Measurements from ENCODE around the gene ARHGEF7. TPM values are rescaled to one million over a fixed set of nuclear protein-coding genes. Genes with fewer than 3 reads are reported as not detected.
A peak's percentile ranks its signal among the peaks of the same experiment; 100 is the strongest.

Gene ARHGEF7
- total RNA-seq (2014; rRNA removed; shearing (Covaris generic)): 36.3 and 39.5 TPM in 2 replicates
- total RNA-seq (2022): 51.3 and 60.8 TPM in 2 replicates
- percentile 83 among the genes with signal in this experiment for Bru-seq, nascent RNA
- percentile 68 among the genes with signal in this experiment for BruChase-seq, experiment 1, labeled RNA remaining after a 6-hour chase
- percentile 75 among the genes with signal in this experiment for BruChase-seq, experiment 2, labeled RNA remaining after a 2-hour chase
- long read RNA-seq, partial matches to known transcripts: 16 of 19 reads
- long read RNA-seq, other reads (novel, unspliced or antisense): 3 of 19 reads

DNA sequence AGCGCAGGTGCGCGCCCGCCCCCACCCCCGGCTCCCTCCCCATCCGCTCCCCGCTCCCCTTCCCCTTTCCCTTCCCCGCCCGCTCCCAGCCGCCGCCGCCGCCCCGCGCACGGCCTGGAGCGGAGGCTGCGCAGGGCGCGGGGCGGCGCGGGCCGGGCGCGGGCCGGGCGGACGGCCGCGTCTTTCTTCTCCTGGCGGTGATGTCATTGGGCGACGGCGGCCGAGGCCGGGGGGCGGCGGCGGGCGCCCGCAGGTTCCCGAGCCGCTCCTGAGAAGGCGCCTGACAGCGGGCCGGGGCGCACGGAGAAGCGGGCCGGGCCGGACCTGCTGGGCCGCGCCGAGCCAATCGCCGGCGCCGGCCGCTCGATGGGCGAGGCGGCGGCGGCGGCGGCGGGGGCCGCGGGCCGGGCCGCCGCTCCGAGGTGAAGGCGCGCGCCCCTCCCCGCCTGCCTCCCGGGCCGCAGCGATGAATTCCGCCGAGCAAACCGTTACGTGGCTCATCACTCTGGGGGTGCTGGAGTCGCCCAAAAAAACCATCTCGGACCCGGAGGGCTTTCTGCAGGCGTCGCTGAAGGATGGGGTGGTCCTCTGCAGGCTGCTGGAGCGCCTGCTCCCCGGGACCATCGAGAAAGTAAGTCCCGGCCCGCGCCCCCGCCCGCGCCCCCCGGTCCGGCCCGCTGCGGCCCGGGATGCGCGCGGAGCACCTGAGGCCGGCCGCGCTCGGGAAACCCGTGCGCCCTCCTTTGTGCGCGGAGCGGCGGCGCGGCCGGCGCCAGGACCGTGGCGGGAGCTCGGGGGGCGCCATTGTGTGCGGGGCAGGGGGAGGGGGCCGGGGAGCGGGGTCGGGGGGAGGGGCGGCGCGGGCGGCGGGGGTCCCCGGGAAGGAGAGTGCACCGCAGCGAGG, at the start of gene ARHGEF7:
Gene ARHGEF7 (plus strand): TSS at position 250 of the 904 bp plus-strand sequence. CDS start 217 bp downstream, at position 467.
- intact Hi-C loops (cut with micrococcal nuclease; ENCODE audit: unreplicated experiment): no loop called here
- BruUV-seq (replicated peaks): no TSS peak
- no peaks in the 10 kb centered on the region for H3K9me3 ChIP-seq (ENCODE audit: low read length)
- no peak within 1 kb of the TSS for H3K4me3 ChIP-seq (ENCODE audit: low read depth, low read length, poor library complexity, severe bottlenecking)
- no peaks in the 10 kb centered on the region for H3K4me1 ChIP-seq (ENCODE audit: insufficient read depth, low read length, poor library complexity, severe bottlenecking)
- H3K27ac ChIP-seq (ENCODE audit: low read depth, low read length, poor library complexity, severe bottlenecking): no peak within 1 kb of the TSS
- H3K4me2 ChIP-seq (ENCODE audit: low read length): no peak within 1 kb of the TSS
- no peaks in the 10 kb centered on the region for H4K20me1 ChIP-seq (ENCODE audit: insufficient read depth, low read length)
- no peak within 1 kb of the TSS for H2AFZ ChIP-seq (ENCODE audit: low read length)
- ChIA-PET POLR2A (no interaction called here), CTCF (ENCODE audit: unreplicated experiment) (no interaction called here)
- no peaks in the 10 kb centered on the region for H3K79me2 ChIP-seq (ENCODE audit: insufficient read depth, low read depth, low read length)
- TF ChIP-seq, protein P1, sequence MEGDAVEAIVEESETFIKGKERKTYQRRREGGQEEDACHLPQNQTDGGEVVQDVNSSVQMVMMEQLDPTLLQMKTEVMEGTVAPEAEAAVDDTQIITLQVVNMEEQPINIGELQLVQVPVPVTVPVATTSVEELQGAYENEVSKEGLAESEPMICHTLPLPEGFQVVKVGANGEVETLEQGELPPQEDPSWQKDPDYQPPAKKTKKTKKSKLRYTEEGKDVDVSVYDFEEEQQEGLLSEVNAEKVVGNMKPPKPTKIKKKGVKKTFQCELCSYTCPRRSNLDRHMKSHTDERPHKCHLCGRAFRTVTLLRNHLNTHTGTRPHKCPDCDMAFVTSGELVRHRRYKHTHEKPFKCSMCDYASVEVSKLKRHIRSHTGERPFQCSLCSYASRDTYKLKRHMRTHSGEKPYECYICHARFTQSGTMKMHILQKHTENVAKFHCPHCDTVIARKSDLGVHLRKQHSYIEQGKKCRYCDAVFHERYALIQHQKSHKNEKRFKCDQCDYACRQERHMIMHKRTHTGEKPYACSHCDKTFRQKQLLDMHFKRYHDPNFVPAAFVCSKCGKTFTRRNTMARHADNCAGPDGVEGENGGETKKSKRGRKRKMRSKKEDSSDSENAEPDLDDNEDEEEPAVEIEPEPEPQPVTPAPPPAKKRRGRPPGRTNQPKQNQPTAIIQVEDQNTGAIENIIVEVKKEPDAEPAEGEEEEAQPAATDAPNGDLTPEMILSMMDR (conservative IDR thresholded peaks at IDR 0.05; ENCODE audit: low read length): no peak
- TF ChIP-seq EZH2phosphoT487 (IDR thresholded peaks at IDR 0.05; ENCODE audit: borderline replicate concordance, low read depth, low read length): no peak
- no peaks in the 10 kb centered on the region for H3K9me2 ChIP-seq (ENCODE audit: insufficient read depth, low read length)
- DNase-seq (ENCODE audit: low spot score): no peak
- H3K36me3 ChIP-seq (ENCODE audit: insufficient read depth, low read length): no peaks in the 10 kb centered on the region

DNA sequence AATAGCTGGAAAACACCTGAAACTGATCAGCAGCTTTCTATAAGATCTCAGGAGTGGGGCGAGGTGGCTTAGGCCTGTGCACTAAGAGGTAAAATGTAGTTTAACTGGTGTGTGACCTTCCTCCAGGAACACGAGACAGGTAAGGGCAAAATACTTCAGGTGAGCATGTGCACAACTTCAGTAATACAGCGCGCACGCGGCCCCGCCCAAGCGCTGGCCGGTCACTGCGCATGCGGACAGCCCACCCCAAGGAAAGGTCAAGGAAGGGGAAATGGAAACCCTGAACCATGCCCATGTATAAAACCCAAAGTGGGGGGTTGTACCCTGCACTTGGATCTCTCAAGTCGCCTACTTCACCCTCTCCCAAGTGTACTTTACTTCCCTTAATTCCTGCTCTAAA, 49.4 kb upstream of the ARHGEF7 start:
- ChIA-PET POLR2A (no interaction called here), CTCF (ENCODE audit: unreplicated experiment) (no interaction called here)
- H3K79me2 ChIP-seq (ENCODE audit: insufficient read depth, low read depth, low read length): no peaks in the 10 kb centered on the region

More for the DNA sequence above, 49.4 kb upstream of the ARHGEF7 start:
- Histone ChIP-seq H3K27ac (ENCODE audit: low read depth, low read length, poor library complexity, severe bottlenecking) (no peak overlapping the region), H3K4me1 (ENCODE audit: insufficient read depth, low read length, poor library complexity, severe bottlenecking) (no peaks in the 10 kb centered on the region), H2AFZ (ENCODE audit: low read length) (no peak overlapping the region), H3K36me3 (ENCODE audit: insufficient read depth, low read length) (no peaks in the 10 kb centered on the region), H4K20me1 (ENCODE audit: insufficient read depth, low read length) (no peaks in the 10 kb centered on the region), H3K4me3 (ENCODE audit: low read depth, low read length, poor library complexity, severe bottlenecking) (no peak overlapping the region), H3K9me2 (ENCODE audit: insufficient read depth, low read length) (no peaks in the 10 kb centered on the region), H3K4me2 (ENCODE audit: low read length) (no peak overlapping the region), H3K9me3 (ENCODE audit: low read length) (no peaks in the 10 kb centered on the region)
- DNase-seq (ENCODE audit: low spot score): no peak
- BruUV-seq (replicated peaks): no TSS peak
- TF ChIP-seq, protein P1 (conservative IDR thresholded peaks at IDR 0.05; ENCODE audit: low read length): no peak
- TF ChIP-seq EZH2phosphoT487 (IDR thresholded peaks at IDR 0.05; ENCODE audit: borderline replicate concordance, low read depth, low read length): no peak
- intact Hi-C loops (cut with micrococcal nuclease; ENCODE audit: unreplicated experiment): loop anchor here (2.0 kb wide), 1 partner anchor 151 kb away; no protein-coding TSS in a partner anchor
